Esophagus (tissue), 2 donors: Measurements from ENCODE around the gene LIN54. TPM values are rescaled to one million over a fixed set of nuclear protein-coding genes. Genes with fewer than 3 reads are reported as not detected.
A peak's percentile ranks its signal among the peaks of the same experiment; 100 is the strongest.

Experiments
- H3K27ac ChIP-seq, 2 donors: one replicate each; pipeline ENCODE4 v1.5.1; 2013; ENCODE audit warnings: low read depth in 2 of 2, mild to moderate bottlenecking in 2 of 2, inconsistent platforms in 1 of 2, low read length in 1 of 2, moderate library complexity in 1 of 2
- H3K27me3 ChIP-seq, 2 donors: one replicate each; pipeline ENCODE4 v1.6.1; 2013; ENCODE audit warnings: low read length in 2 of 2, control low read depth in 1 of 2, mild to moderate bottlenecking in 1 of 2; ENCODE audit not compliant: insufficient read depth in 2 of 2, control insufficient read depth in 1 of 2
- H3K36me3 ChIP-seq, 2 donors: one replicate each; pipeline ENCODE4 v1.6.1; 2013; ENCODE audit warnings: low read length in 1 of 2; ENCODE audit not compliant: control insufficient read depth in 2 of 2, insufficient read depth in 2 of 2
- H3K4me1 ChIP-seq, 2 donors: one replicate each; pipeline ENCODE4 v1.6.1; 2013; ENCODE audit warnings: low read length in 1 of 2; ENCODE audit not compliant: control insufficient read depth in 2 of 2, insufficient read depth in 2 of 2
- H3K4me3 ChIP-seq, 2 donors: one replicate each; pipeline ENCODE4 v1.5.1; 2013; ENCODE audit warnings: low read length in 2 of 2, mild to moderate bottlenecking in 2 of 2, low read depth in 1 of 2, moderate library complexity in 1 of 2
- H3K9me3 ChIP-seq, 2 donors: one replicate each; pipeline ENCODE4 v1.6.1; 2013; ENCODE audit warnings: mild to moderate bottlenecking in 2 of 2, low read depth in 1 of 2, low read length in 1 of 2, moderate library complexity in 1 of 2; ENCODE audit not compliant: control insufficient read depth in 2 of 2, insufficient read depth in 1 of 2
- WGBS, 2 donors: extraction: QIAGEN DNeasy Blood & Tissue Kit; methylation state at CpG; one replicate each; pipeline ENCODE4 v1.1.7; 2013; 5-methylcytosine and 5-hydroxymethylcytosine counted together
- polyA plus RNA-seq, 2 donors: library from polyadenylated mRNA; stranded (reverse); fragments of 200-250 nt; gene quantifications; one replicate each; pipeline ENCODE4 v1.2.3, GENCODE V29; 2013
- donor health status: healthy with polysubstance abuse.
- donor health status: Bipolar disorder and iron deficiency.

LIN54 gene
- polyA plus RNA-seq, 2 donors = 4.6 to 5.9 TPM

DNA sequence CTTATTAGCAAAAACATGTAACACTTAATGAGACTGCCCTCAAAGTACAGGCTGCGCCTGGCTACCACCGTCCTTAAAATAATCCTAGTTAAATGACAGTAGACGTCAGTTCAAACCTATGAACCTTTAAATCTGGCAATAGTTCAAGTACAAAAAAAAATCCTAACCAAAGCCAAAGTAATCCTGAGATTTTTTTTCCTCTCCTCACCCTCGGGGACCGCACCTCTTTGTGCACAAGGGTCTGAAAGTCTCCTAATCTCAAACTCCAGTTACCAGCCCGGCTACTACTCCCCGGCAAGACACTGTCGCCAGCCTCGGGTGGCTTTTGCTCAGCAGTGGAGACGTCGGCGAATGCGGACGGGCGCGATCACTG is 120.1 kb downstream of the LIN54 start:
- Histone ChIP-seq H3K4me1 (no peaks in the 10 kb centered on the region), H3K4me3 (peak overlapping the region; percentile 68 to 81), H3K27ac (peak overlapping the region; percentile 97 to 99), H3K27me3 (no peaks in the 10 kb centered on the region), H3K36me3 (peaks cover 0 to 3% of the 10 kb centered on the region in 2 donors), H3K9me3 (no peaks in the 10 kb centered on the region)
- 0 to 1% methylated on average over 16 of the region's 16 CpGs for WGBS, 2 donors

DNA sequence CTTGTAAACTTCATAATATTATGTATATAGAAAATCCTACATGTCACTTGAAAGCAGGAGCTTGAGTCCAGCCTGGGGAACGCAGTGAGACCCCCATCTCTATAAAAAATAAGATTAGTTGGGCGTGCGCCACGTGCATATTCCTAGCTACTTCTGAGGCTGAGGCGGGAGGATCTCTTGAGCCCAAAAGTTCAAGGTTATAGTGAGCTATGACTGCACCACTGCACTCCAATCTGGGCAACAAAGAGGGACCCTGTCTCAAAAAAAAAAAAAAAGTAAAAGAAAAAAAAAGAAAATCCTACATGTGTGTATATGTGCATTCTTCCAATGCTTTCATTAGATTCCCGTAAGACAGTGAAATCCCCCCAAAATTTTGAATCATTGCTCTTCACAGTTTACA is 121.3 kb downstream of the LIN54 start:
- 71 to 73% methylated on average over 6 of the region's 6 CpGs for WGBS, 2 donors
- Histone ChIP-seq H3K36me3 (no peaks in the 10 kb centered on the region), H3K27me3 (no peaks in the 10 kb centered on the region), H3K4me1 (no peaks in the 10 kb centered on the region), H3K27ac (peak overlapping the region in 1 of 2 donors; percentile 10), H3K9me3 (no peaks in the 10 kb centered on the region), H3K4me3 (peak overlapping the region in 1 of 2 donors; percentile 81)

DNA sequence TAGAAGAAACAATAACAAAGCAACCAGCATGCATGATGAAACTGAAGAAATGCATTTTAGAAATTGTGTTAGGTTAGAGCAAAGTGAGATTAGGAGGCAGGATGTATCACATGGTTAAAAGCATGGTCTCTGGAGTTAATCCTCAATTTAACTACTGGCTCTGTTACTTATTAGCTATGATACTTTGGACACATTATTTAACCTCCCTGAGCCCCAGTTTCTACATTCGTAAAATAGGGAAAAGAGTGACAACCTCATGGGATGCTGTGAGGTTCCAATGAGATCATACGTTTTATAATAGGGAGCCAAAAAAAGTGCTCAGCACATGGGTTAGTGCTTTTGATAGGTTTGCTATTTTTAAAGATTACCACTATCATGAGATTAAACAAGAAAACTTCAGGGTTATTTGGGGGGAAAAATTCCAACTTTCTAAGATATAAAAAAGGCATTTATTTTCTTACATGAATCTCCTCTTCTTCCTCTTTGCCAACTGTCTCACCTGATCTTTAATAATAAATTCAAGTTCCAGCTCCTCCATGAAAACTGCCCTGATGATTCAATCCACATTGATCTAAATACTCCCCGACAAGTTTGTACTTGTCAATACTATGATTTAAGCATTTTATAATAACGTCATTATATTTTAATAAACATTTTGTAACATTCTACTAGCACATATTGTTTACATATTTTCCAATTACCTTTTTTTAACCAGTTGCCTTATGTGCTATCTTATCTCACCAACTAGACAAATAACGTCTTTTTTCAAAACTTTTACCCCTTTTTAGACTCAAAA is 124.3 kb downstream of the LIN54 start:
- Histone ChIP-seq H3K9me3 (no peaks in the 10 kb centered on the region), H3K4me3 (no peak overlapping the region), H3K36me3 (no peaks in the 10 kb centered on the region), H3K4me1 (no peaks in the 10 kb centered on the region), H3K27me3 (no peaks in the 10 kb centered on the region), H3K27ac (no peak overlapping the region)
- WGBS, 2 donors = 35 to 40% methylated on average over 5 of the region's 5 CpGs

DNA sequence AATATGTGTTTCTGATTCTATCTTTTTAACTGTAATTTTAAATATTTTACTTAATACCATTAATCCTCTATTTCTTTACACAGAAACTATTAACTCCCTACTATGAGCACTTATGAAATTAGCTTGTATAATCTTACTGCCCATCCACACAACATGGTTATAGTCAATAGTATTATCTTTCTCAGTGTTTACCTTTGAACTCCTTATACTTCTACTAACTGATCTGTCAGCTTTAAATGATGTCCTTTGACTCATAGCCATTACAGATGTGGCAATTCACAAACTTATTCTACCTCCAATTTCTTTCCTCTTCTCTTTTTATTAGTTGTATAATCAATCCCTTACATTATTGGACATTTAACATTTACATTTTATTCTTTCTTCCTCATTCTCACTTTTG is 125.2 kb downstream of the LIN54 start:
- no peak overlapping the region for H3K4me3 ChIP-seq
- no peaks in the 10 kb centered on the region for H3K36me3 ChIP-seq
- no peak overlapping the region for H3K27ac ChIP-seq
- no peaks in the 10 kb centered on the region for H3K9me3 ChIP-seq
- no peaks in the 10 kb centered on the region for H3K27me3 ChIP-seq
- no peaks in the 10 kb centered on the region for H3K4me1 ChIP-seq

Other genes with a start within 250 kb of the LIN54 start
- 1 to 10 TPM; 2.5 to 2.9 TPM for gene SCD5, start 212.0 kb downstream of the LIN54 start, polyA plus RNA-seq
- 100 to 1,000 TPM in 1 of 2 donors, 10 to 100 TPM in 1; 72.5 to 131 TPM for gene SEC31A, start 119.7 kb downstream of the LIN54 start, polyA plus RNA-seq
- gene THAP9, start 110.1 kb downstream of the LIN54 start, polyA plus RNA-seq = 1 to 10 TPM; 1.4 to 1.9 TPM
- gene COPS4, start 24.4 kb upstream of the LIN54 start, polyA plus RNA-seq = 10 to 100 TPM in 1 of 2 donors, 1 to 10 TPM in 1; 9.8 to 25.4 TPM
- 10 to 100 TPM; 49.1 to 88.4 TPM for gene PLAC8, start 103.9 kb upstream of the LIN54 start, polyA plus RNA-seq